Caco-2 (cell line): ENCODE measurements around the gene LUZP1. TPM values are rescaled to one million over a fixed set of nuclear protein-coding genes. Genes with fewer than 3 reads are reported as not detected.

Source experiments
- BruUV-seq: library from RNA; stranded (reverse); fragments of 400-500 nt; replicated peaks from 2 replicates; lab custom pipeline; 2021; lab: Mats Ljungman, UMichigan
- CTCF ChIA-PET: fragments of 300-600 bp; sonication (Branson Sonifier 250); formaldehyde crosslinking; loops from one replicate; lab custom pipeline; 2022; ENCODE audit warnings: antibody characterized with exemption; lab: Charles Lee
- POLR2A ChIA-PET: fragments of 300-600 bp; sonication (Branson Sonifier 250); formaldehyde crosslinking; loops from one replicate; lab custom pipeline; 2022; ENCODE audit warnings: antibody characterized with exemption; lab: Charles Lee
- DNase-seq, 2 experiments: peaks; one replicate each; pipeline versions ENCODE4 v3.0.0 to v3.0.0-alpha.2; 2020 to 2022
- H3K27me3 ChIP-seq: replicated peaks from 2 replicates; pipeline ENCODE4 v1.6.0; 2011; ENCODE audit warnings: low read length; ENCODE audit not compliant: control insufficient read depth, insufficient read depth
- H3K36me3 ChIP-seq: 2 replicates; pipeline ENCODE4 v1.5.1; 2011; ENCODE audit warnings: low read length; ENCODE audit not compliant: control insufficient read depth, insufficient read depth
- H3K4me1 ChIP-seq: fragments of 250-450 bp; sonication (Bioruptor Pico); 2 replicates; pipeline ENCODE4 v1.5.1; 2020; ENCODE audit warnings: mild to moderate bottlenecking
- H3K4me3 ChIP-seq: 2 replicates; pipeline ENCODE4 v1.5.1; 2011; ENCODE audit warnings: low read depth, mild to moderate bottlenecking, control low read depth, low read length
- H3K9me3 ChIP-seq: fragments of 250-450 bp; sonication (Bioruptor Pico); 2 replicates; pipeline ENCODE4 v1.5.1; 2020; ENCODE audit warnings: mild to moderate bottlenecking, moderate library complexity
- H3K27ac Mint-ChIP-seq: one replicate; pipeline ENCODE4 v1.8.0; 2022; ENCODE audit warnings: mixed read lengths; ENCODE audit not compliant: unreplicated experiment
- H3K27me3 Mint-ChIP-seq: one replicate; pipeline ENCODE4 v1.8.0; 2022; ENCODE audit warnings: mixed read lengths; ENCODE audit not compliant: insufficient read depth, unreplicated experiment
- H3K36me3 Mint-ChIP-seq: one replicate; pipeline ENCODE4 v1.8.0; 2022; ENCODE audit warnings: mild to moderate bottlenecking, mixed read lengths; ENCODE audit not compliant: insufficient read depth, unreplicated experiment
- H3K4me1 Mint-ChIP-seq: one replicate; pipeline ENCODE4 v1.8.0; 2022; ENCODE audit warnings: low read depth, mixed read lengths; ENCODE audit not compliant: unreplicated experiment
- H3K4me3 Mint-ChIP-seq: one replicate; pipeline ENCODE4 v1.8.0; 2022; ENCODE audit warnings: mild to moderate bottlenecking, moderate library complexity, mixed read lengths; ENCODE audit not compliant: unreplicated experiment
- H3K9me3 Mint-ChIP-seq: one replicate; pipeline ENCODE4 v1.8.0; 2022; ENCODE audit warnings: mixed read lengths; ENCODE audit not compliant: unreplicated experiment
- CTCF ChIP-seq, 2 experiments: fragments of 200-600 bp in 1 of 2; IDR thresholded peaks; 1 replicate in 1 of 2; 2 replicates in 1 of 2; pipeline versions ENCODE4 v1.5.1 to v1.8.0; 2011 to 2022; ENCODE audit warnings: antibody characterized with exemption in 1 of 2, control low read depth in 1 of 2, inconsistent platforms in 1 of 2, low read depth in 1 of 2, low read length in 1 of 2, mild to moderate bottlenecking in 1 of 2, moderate library complexity in 1 of 2; ENCODE audit not compliant: insufficient read depth in 1 of 2, severe bottlenecking in 1 of 2, unreplicated experiment in 1 of 2
- intact Hi-C: fragments of 100-400 bp; cut with micrococcal nuclease; formaldehyde crosslinking; loops from one replicate; pipeline ENCODE4 v1.10.0; 2022; ENCODE audit not compliant: unreplicated experiment
- total RNA-seq: library from RNA; stranded (reverse); gene quantifications from 2 replicates; pipeline ENCODE4 v1.2.3, GENCODE V29; 2022

Gene LUZP1
- total RNA-seq, 1 experiment from 2014 or later = 20.6 TPM

DNA sequence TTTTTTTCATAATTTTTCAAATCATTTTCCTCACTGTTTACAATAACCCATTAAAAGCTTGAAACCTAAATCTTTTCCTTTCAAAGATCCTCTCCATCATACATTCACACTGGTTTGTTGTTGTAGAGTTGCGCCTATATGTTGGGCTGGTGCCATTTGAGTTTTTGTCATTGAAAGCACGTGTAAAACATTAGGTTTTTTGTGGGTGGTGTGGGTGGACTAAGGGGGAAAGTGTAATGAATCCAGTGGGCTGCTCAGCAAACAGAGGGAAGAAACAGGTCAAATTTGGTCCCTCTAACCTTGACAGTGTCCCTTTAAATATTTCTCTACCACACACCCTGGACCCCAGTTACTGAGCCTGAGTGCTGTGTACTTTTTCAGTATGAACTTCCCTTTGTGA lies 102.6 kb downstream of the LUZP1 start:
- no peak for TF ChIP-seq CTCF (IDR thresholded peaks at IDR 0.05; ENCODE audit: insufficient read depth in 1 of 2, low read depth in 1 of 2, low read length in 1 of 2, severe bottlenecking in 1 of 2, unreplicated experiment in 1 of 2)
- Mint-ChIP-seq H3K27ac (no peak overlapping the region), H3K4me3 (no peak overlapping the region), H3K36me3 (peaks cover 38% of the 10 kb centered on the region), H3K4me1 (no peaks in the 10 kb centered on the region), H3K27me3 (no peaks in the 10 kb centered on the region), H3K9me3 (no peaks in the 10 kb centered on the region)
- Histone ChIP-seq H3K4me1 (no peaks in the 10 kb centered on the region), H3K27me3 (no peaks in the 10 kb centered on the region), H3K36me3 (0 out of 2 replicates have a peak, but pooled peaks cover 1% of the 10 kb centered on the region), H3K4me3 (no peak overlapping the region), H3K9me3 (no peaks in the 10 kb centered on the region)
- CTCF ChIA-PET = interaction anchor here (0.6 kb wide), 1 partner anchor 131 kb away, joined by 5 read pairs; no protein-coding TSS in a partner anchor
- BruUV-seq = no TSS peak
- no peak for DNase-seq
- intact Hi-C loops = no loop called here
- POLR2A ChIA-PET = no interaction called here

DNA sequence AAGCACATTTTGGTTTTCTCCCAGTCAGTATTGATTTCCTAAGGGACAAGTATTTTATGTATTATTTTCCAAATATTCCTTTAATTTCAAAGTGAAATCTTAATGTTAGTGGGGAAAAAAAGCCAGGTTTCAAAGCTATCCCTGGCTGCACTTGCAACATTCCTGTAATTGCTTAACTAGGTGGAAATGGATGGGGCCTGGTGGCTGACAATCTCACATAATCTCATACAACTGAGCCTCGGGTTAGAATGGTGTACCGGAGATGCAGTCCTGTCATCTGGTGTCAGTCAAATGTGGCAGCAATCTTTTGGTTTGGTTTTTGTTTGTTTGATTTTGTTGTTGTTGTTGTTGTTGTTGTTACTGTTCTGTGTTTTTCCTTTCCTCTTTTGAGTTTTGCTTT lies 103.3 kb downstream of the LUZP1 start:
- no peak for TF ChIP-seq CTCF (IDR thresholded peaks at IDR 0.05; ENCODE audit: insufficient read depth in 1 of 2, low read depth in 1 of 2, low read length in 1 of 2, severe bottlenecking in 1 of 2, unreplicated experiment in 1 of 2)
- ChIA-PET POLR2A (no interaction called here), CTCF (no interaction called here)
- intact Hi-C loops = no loop called here
- BruUV-seq = no TSS peak
- Mint-ChIP-seq H3K27me3 (no peaks in the 10 kb centered on the region), H3K9me3 (no peaks in the 10 kb centered on the region), H3K4me1 (no peaks in the 10 kb centered on the region), H3K27ac (no peak overlapping the region), H3K4me3 (no peak overlapping the region), H3K36me3 (peaks cover 35% of the 10 kb centered on the region)
- H3K4me1 ChIP-seq = no peaks in the 10 kb centered on the region
- H3K27me3 ChIP-seq = no peaks in the 10 kb centered on the region
- no peak for DNase-seq
- H3K4me3 ChIP-seq = no peak overlapping the region
- H3K9me3 ChIP-seq = no peaks in the 10 kb centered on the region
- H3K36me3 ChIP-seq = 0 out of 2 replicates have a peak, but pooled peaks cover 1% of the 10 kb centered on the region

DNA sequence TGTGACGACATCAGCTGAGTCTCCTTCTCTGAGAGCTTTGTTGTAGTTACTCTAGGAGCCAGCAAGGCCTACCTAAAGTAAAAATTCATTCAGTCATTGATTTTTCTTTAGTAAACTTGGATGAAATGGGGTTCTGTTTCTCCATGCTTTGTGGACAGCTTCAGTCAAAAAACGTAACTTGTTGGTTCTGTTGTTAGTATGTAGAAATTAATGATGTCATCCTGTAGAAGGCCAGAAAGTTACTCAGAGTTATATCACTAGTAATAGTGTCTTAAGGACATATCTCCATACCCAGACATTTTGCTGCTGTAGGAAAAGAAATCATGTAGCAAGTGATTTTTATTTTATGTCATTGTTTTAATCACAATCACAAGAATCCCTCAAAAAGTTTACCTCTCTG lies 106.4 kb downstream of the LUZP1 start:
- no peak for TF ChIP-seq CTCF (IDR thresholded peaks at IDR 0.05; ENCODE audit: insufficient read depth in 1 of 2, low read depth in 1 of 2, low read length in 1 of 2, severe bottlenecking in 1 of 2, unreplicated experiment in 1 of 2)
- Histone ChIP-seq H3K4me1 (no peaks in the 10 kb centered on the region), H3K9me3 (no peaks in the 10 kb centered on the region), H3K4me3 (no peak overlapping the region), H3K27me3 (no peaks in the 10 kb centered on the region), H3K36me3 (peaks cover 1% of the 10 kb centered on the region; the same call in 1 of the 2 replicates)
- CTCF ChIA-PET = no interaction called here
- Mint-ChIP-seq H3K9me3 (no peaks in the 10 kb centered on the region), H3K36me3 (peaks cover 31% of the 10 kb centered on the region), H3K27me3 (no peaks in the 10 kb centered on the region), H3K4me1 (no peaks in the 10 kb centered on the region), H3K4me3 (no peak overlapping the region), H3K27ac (no peak overlapping the region)
- BruUV-seq = no TSS peak
- intact Hi-C loops = no loop called here
- DNase-seq = no peak
- POLR2A ChIA-PET = interaction anchor here (0.7 kb wide), 1 partner anchor 282 kb away, joined by 4 read pairs; the partner anchor contains the start of gene HNRNPR
